ENCODE results near the gene ARHGAP4.
A peak's percentile ranks its signal among the peaks of the same experiment; 100 is the strongest.

The ARHGAP4 gene

DNA sequence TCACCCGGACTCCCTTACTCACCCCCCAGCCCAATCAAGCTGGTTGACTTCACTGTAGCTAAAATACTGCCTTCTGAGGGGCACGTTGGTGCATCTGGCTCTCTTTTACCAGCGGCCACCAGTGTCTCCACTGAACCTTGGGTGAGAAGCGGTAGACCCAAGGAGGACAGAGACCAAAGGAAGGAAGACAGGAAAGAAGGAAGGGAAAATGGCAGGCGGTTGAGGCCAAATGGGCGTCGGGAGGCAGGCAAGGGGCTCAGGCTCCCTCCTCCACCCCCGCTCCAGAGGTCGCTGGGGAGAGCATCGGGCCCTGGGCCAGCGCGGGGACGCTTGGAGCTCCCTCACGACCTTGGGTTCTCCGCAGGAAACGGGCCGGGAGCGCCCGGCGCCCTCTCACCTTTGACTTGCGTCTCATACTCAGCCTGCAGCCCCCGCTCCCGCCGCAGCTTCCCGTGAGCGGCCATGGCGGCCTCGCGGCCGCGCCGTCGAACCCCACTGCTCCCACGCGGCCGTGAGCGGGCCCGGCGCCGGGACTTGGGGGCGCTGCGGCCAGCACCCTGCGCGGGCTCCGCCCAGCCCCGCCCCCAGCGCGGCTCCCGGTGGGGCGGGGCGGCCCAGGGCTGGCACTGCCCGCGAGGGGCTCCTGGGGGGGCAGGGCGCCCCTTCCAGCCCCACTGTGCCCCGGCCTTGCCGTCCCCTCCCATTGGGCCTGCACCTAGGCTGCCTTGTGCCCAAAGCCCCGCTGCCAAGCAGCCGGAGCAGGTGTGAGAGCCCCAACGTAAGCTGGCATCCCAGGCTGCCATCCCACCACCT lies at the start of gene ARHGAP4:
ARHGAP4 (minus strand) TSS at position 526 of the 813 bp plus-strand sequence; CDS start at position 464, 62 bp downstream.
- DNase-seq (ENCODE audit: low read depth in 3 of 3): peak in 1 of 3 experiments; percentile 57

DNA sequence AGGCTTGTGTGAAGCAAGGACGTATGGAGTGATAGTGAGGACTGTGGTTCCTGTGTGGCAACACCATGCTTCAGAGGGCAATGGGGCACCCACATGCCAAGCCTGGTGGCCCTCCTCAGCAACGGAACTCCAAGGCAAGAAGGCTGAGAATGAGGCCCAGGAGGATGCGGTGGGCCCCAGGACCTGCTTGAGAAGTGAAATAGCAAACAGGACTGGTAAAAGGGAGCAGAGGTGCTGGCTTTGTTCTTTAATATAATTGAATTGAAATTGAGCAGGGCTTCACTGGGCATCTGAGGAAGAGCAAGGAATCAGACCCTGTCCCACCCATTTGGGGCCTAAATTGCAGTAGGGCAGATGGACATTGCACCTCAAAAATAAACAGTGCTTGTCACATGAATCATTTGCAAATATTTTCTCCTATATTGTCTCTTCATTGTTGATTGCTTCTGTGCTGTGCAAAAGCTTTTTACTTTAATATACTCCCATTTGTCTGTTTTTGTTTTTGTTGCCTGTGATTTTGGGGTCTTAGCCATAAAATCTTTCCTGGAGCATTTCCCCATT lies 48.7 kb upstream of the ARHGAP4 start:
- no peak for DNase-seq (ENCODE audit: low read depth in 3 of 3)

DNA sequence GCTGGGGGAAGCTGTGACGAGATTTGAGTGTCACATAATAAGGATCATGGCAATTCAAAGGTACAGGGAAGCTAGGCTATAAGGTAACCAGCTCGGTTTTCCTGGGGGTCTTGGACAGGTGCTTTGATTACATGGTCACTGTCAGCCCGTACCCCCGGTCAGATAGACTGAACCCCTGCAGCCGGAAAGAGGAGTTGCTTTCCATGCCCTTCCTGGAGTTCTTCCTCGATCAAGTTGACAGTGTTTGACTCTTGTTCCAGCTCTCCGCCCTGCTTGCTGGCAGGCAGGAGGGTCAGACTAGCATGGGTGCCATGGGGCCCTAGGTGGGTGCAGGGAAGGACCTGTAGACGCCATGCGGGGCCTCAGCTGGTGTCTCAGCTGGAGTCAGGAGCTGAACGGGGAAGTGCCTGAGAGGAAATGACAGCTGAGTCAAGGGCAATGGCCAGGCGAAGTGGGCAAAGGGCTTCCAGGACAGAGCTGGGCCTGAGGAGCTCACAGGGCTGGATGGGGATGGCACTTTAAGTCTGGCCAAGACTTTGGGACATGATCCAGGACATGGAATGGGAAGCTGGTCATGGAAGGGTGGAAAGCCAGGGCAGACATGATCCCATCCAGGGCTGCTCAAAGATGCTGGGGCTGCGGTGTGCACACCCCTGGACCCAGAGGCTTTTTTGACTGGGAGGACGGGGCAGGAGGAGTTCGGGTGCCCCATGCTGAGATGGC lies 48.1 kb upstream of the ARHGAP4 start:
- DNase-seq (ENCODE audit: low read depth in 3 of 3): no peak

DNA sequence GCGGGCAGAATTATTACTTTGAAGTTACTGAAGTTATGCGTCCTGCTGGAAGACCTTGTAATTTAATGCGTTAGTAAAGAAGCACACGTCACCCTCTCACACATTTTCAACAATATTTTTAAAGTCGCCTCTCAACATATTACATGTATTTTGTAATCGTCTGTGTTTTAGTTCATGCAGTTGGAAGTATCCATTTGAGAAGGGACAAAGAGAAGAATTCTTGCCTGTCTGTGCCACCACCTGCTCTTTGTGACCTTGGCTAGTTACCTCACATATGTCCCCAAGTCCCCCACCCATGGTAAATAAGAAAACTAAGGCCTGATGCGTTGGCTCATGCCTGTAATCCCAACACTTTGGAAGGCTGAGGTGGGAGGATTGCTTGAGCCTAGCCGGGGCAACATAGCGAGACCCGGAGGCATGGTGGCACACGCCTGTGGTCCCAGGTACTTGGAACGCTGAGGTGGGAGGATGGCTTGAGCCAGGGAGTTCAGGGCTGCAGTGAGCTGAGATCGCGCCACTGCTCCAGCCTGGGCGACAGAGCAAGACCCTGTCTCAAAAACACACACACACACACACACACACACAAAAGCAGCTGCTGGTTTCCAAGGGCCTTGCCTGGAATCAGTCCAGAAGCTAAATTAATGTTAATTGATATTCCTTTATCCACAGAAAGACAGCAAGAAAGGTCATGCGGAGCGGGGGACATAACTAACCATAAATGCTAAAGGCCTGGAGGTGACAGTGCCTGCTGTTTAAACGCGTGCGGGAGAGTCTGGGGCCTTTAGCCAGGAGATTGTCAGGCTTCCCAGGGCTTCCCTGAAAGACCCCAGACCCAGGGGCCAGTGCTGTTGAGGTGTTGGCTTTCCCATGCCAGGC lies 47.3 kb upstream of the ARHGAP4 start:
- no peak for DNase-seq (ENCODE audit: low read depth in 3 of 3)

DNA sequence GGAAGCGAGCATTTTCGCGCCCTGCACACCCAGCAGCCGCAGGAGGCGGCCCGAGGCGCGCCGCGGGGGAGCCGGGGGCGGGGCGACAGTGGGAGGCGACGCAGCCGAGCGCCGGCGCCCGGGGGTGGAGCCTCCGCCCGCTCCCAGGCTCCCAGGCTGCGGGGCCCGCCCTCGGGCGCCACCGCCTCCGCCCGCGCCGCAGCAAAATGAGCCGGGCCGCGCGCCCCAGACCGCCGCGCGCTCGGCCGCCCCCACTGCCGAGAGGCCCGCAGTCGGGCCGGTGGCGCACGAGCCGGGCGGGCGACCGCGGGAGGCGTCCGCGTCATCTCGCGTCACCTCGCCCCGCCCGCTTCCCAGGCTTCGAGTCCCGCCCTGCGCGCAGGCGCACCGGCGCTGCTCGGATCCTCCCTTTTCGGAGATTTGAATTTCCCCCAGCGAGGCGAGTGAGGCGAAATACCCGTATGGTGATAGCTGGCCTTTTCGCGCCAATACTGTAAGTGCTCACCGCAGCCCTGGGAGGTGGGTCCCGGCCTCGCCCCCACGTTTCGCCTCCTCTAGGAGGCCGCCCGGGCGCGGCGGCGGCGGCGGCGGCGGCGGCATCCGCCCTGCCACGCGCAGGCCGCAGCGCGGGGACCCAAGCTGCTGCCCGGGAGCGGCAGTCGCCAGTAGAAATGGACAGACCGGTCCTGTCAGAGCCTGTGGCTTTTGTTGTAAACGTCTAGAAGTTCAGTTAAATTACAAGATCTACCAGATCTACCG lies 46.5 kb upstream of the ARHGAP4 start, which contains the start of gene TMEM187:
TMEM187 (plus strand) TSS at position 387 of the 759 bp plus-strand sequence. CDS start 9,309 bp downstream, outside the sequence.
- DNase-seq (ENCODE audit: low read depth in 3 of 3): peak; percentile 72 to 85 (median 76)

DNA sequence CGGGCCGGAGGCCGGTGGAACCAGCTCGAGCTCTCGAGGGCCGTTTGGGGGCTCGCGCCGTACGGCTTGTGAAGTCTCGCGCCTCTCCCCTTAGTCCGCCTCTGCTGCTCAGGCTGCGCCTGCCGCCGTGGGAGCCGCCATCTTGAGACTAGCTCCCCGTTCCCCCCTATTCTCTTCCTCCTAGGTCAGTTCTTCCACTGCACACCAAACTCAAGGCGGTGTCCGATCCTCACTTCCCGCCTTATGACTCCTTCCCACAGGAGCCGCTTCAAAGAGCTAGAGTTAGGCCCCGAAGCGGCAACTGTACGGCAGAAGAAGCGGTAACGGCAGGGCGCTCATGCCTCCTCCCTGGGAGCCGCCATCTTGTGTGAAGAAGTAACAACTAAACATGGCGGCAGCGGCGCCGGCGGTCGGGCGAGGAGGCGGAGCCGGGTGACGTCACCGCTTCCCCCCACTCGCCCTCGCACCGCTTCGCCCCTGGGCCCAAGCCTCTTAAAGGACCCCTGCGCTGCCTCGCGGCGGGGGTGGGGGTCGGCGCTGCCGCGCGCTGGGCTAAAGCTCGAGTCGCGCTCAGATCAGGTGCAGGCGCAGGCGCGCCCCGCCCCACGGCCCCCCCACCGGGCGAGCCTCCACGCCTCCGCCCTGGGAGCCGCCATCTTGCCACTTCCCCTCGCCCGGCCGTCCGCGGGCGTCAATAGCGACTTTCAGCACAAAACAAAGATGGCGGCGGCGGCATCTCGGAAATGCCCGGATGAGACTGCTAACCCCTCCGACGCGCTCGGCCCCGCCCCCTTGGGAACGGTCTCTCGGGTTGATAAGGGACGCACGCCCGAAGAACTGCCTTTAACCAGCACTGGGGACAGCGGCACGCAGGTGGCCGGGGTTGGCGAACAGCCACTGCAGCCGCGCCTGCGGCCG lies 45.6 kb upstream of the ARHGAP4 start, which contains the start of gene HCFC1:
HCFC1 (minus strand) TSS at position 369 of the 918 bp plus-strand sequence. CDS start 978 bp downstream, outside the sequence.
- DNase-seq (ENCODE audit: low read depth in 3 of 3): peak; percentile 69 to 86 (median 79)

DNA sequence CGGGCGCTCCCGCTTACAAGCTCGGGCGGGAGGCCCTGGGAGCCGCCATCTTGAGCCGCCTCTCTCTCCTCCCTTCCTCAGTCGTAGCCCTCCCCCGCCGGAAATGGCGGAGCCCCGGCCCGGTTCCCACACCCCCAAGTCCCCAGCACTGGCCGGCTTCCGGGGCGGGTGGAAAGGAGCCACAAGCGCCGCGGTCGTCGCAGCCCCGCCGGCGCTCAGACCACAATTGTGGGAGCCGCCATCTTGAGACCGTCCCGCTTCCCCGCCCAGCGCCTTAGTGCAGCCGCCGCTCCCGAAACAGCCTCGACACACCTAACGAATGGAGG lies 45.0 kb upstream of the ARHGAP4 start:
- peak; percentile 65 to 84 (median 73) for DNase-seq (ENCODE audit: low read depth in 3 of 3)

DNA sequence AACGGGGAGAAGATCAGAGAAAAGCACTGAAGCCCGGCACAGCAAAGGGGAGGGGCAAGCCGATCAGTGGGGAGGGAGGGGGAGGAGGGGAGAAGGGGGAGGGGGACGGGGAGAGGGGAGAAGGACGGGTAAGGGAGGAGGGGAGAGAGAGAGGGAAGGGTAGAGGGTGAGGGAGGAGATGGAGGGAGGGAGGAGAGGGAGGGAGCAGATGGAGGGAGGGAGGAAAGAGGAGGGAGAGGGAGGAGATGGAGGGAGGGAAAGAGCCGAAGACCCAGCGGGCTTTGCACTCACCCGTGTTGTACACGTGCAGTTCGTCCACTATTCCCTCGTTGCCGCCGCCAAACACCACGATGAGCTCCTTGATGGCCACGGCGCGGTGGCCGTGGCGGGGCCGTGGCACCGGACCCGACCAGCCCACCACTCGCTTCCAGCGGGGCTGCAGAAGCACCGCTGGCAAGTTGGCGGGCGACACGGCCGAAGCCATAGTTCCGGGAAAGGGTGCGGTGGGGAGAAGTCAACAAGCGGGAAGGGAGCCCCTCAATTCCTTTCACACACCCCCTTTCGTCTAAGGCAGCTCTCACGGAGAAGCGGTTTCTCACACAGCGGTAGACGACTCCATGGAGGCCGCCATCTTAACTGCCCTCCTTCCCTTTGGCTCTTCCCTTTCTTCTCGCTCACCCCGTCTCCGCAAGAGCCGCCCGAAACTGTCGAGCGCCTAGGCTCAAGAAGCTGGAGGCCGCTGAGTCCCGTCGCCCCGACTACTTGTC lies 44.5 kb upstream of the ARHGAP4 start:
- no peak for DNase-seq (ENCODE audit: low read depth in 3 of 3)

DNA sequence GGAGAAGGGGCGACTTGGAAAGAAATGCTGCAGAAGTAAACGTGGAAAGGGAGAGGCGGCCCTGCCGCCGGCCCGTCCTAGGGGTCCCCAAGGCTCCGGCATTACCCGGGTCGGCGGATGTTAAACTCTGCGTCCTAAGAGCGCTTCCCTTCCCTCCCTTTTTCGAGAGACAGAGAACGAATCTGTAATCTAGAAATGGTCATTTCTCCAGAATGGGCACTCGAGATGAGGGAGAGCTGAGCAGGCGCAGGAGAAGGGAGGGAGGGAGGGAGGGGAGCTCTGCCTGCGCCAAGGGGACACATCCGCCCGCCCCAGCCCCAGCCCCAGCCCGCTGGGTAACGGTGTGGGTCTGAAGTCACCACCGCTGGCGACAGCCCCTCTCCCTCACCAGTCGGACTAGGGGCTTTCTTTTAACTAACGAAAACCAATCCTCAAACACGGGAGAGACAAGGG lies 43.9 kb upstream of the ARHGAP4 start:
- DNase-seq (ENCODE audit: low read depth in 3 of 3): no peak

DNA sequence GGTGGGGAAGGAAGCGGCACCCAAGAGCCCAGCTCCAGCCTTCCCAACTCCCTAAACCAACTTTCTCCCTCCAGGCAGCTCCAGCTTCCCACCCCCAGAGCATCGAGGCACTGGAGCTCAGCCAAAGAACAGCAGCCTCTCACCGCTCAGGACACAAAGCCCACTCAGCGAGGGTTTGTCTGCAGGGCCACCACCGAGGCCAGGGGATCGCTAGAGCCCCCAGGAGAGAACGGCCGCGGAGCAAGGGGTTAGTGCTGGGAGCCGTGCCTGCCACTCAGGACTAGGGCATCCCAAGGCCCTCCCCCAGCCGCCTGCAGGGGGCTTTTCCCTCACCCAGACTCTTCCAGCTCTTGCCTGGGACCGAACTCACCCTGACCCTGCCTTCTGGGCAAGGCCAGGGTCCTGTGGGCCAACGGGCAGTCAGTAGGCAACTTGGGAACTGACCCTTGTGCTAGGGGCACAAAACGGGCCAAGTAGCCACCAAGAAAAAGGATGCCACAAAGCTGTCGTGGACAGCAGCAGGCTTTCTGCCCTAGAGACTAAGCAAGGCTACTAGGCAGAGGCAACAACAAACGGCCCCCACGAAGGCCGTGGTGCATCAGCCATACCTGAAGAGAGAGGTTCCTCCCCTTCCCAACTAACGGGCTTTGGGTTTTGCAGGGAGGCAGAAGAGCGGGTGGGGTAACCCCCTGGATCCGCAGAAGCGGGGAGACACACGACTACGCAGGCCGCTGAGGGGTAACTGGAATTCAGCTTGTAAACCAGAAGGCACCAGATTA lies 43.2 kb upstream of the ARHGAP4 start:
- no peak for DNase-seq (ENCODE audit: low read depth in 3 of 3)

DNA sequence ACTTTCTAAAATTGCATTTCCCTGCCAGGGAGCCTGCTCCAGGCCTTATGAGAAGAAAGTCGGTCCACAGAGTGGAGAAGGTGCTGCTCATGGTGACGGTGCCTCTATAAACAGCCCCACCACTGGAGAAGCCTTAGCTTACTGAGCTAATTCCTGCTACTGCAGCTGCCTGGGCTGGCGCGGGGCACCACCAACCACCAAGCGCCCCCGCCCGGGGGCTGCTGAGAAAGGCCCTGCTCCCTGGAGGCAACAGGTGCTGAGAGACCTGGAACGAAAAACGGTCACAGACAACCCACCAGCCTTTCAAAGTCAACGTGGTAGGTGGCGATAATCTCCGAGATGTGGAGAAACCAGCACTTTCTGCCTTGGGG lies 42.7 kb upstream of the ARHGAP4 start:
- peak in 1 of 3 experiments; percentile 37 for DNase-seq (ENCODE audit: low read depth in 3 of 3)

DNA sequence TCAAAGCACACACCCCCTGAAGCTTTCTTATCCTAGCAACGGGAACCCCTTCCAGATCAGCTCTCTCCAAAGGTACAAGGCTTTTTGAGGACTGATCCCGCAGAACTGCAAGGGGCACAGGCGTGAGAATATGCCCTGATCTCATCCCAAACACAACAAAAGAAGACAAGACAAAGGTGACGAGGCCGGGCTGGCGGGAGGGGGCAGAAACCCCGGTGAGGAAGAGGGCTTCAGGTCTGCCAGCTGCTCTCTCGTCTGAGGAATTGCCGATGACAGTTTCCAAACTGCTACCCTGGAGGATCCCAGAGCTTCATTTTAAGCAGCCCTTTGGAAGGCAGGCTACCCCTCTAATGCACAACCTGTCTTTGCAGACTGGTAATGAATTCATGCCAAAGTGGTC lies 42.2 kb upstream of the ARHGAP4 start:
- DNase-seq (ENCODE audit: low read depth in 3 of 3): no peak

DNA sequence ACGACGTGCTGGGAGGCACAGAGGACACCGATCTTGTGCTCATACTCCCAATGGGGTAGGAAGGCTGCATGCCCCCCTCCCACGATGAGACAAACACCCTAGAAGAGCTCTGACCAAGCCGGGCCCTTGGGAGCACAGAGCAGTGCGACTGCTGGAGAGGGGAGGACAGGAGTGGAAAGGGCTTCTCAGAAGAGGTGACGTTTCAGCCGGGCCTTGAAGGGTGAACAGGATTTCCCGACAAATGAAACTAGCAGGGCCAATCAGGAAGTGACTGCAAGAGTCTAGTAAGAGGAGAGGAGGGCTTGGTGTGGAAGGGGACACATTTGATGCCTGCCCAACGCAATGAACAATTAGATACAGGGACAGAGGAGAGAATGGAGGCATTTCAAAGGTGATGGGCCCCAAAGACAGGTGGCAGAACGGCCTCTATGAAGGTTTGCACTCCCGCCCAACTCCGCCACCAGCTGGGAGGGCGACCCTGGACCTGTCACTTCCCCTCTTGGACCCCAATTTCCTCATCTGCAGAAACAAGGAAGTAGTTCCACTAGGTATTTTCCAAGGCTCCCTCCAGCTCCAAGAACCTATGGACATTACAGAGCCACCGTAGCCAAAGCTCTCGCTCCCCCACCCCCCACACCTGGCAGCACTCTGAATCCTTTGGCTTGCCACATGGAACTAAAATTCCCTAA lies 41.6 kb upstream of the ARHGAP4 start:
- no peak for DNase-seq (ENCODE audit: low read depth in 3 of 3)

DNA sequence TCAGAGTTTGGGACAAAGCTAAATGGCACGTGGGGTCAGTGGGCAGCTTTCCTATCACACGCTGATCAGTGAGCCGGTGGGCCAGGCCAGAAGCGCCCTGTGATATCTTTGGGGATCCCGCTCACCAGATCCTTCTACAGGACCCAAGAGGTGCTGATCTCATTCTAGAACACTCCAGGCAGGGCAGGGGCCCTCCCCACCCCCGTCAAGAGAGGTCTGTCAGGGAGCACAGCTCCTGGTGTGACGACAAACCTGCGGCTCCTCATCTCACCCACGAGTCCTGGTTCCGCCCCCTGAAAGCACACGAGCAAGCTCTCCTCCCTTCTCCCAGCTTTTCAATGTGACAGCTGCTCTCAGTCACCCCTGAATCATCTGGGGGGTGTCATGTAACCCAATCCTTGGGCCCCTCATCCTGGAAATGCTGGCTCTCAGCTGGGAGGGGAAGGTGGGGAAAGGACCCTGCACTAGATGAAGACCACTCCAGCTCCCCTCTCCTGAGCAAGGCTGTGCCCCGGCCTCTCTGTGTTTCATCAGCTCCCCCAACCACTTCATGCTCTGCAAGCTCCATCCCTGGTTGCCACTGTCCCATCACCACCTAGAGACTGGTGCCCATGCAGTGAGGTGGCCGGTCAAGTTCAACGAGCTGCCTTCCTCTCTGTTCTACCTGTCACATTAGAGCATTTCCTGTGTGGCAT lies 40.9 kb upstream of the ARHGAP4 start:
- DNase-seq (ENCODE audit: low read depth in 3 of 3): peak in 1 of 3 experiments; percentile 56

DNA sequence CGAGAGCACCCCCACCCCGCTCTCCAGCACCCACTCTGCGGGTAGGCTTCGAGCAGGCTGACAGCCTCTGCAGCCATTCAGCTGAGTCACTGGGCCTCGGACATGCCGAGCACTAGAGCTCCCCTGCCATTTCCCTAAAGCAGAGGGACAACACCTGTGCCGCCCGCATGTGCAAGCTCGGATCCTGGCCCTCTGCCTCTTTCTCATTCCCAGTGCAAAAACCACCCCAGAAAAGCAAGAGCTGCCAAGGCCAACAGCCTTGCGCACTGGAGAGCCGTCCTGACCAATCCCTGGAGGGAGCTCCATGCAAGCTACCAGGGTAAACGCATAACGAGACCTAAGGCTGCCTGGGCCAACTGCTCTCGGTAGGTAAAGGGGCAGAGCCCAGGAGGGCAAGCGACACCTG lies 40.2 kb upstream of the ARHGAP4 start:
- DNase-seq (ENCODE audit: low read depth in 3 of 3): no peak

DNA sequence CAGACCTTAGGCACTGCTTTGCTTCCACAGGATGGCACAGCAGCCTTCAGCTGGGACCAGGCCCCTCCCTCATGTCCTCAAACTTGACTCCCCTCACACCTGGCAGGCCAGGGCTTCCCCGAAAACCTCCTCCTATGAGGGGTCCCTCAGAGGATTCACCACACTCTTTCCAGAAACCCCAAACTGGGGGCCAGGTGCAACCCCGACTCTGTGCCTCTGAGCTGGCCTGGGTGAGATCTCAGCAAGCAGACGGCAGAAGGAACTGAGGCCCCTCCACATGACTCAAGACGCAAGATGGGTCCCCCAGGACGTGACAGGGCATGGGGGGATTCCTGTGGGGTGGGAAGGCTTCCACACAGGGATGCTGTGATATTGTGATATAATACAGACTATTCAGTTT lies 39.3 kb upstream of the ARHGAP4 start:
- DNase-seq (ENCODE audit: low read depth in 3 of 3): no peak

DNA sequence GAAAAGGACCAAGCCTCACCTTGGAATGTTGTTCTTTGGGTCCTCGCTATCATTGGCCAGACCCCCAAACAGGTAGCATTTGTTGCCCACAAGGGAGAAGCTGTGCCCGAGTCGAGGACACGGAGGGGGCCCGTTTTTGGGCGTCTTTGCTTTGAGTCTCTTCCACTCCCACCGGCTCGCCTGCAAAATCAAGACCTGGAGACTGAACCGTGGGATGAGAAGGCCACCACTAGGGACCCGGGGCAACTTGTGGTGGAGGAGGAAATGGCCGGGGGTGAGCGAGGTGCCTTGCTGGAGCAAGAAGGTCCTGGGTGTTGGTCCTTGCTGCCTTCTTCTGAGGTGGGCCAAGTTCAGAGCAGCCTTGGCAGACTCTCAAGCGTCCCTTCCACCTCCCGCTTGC lies 38.0 kb upstream of the ARHGAP4 start:
- no peak for DNase-seq (ENCODE audit: low read depth in 3 of 3)
